HG03039 (cell line): ENCODE data around the gene CELSR2.
"Not testable (repeated sequence)": the region's sequence is repeated elsewhere in the genome, so short reads cannot be mapped to it uniquely, and the experiment has no call there.

Source experiments
- ATAC-seq: cut with Tn5 transposase; IDR thresholded peaks from one replicate; pipeline ENCODE4 v1.9.1; 2021; ENCODE audit warnings: mild to moderate bottlenecking, moderate library complexity; ENCODE audit not compliant: unreplicated experiment

CELSR2 gene

GRCh38 chr1:109274533-109275476 is 25.5 kb downstream of the CELSR2 start:
- no peak for ATAC-seq

- no peak for ATAC-seq
These were observed 26.5 kb downstream of the CELSR2 start for GRCh38 chr1:109275706-109276345.

GRCh38 chr1:109277434-109278204 is 28.3 kb downstream of the CELSR2 start:
- ATAC-seq = peak; percentile 66

- no peak for ATAC-seq
These were observed 30.4 kb downstream of the CELSR2 start for GRCh38 chr1:109279615-109280278.

GRCh38 chr1:109280862-109281261 is 31.5 kb downstream of the CELSR2 start:
- ATAC-seq = no peak

- no peak for ATAC-seq
These were observed 32.5 kb downstream of the CELSR2 start for GRCh38 chr1:109281680-109282496.

- ATAC-seq = no peak
These were observed 33.2 kb downstream of the CELSR2 start for GRCh38 chr1:109282497-109282951.

- peak; percentile 95 for ATAC-seq
These were observed 33.8 kb downstream of the CELSR2 start, which contains the start of gene PSRC1 for GRCh38 chr1:109282952-109283747. Gene PSRC1 (minus strand): TSS chr1:109283145.

GRCh38 chr1:109283748-109284600 is 34.6 kb downstream of the CELSR2 start:
- no peak for ATAC-seq

- not testable (repeated sequence) for ATAC-seq
These were observed 37.4 kb downstream of the CELSR2 start for GRCh38 chr1:109286762-109287161.

- ATAC-seq = no peak
These were observed 40.8 kb downstream of the CELSR2 start for GRCh38 chr1:109290137-109290536.

GRCh38 chr1:109290998-109291397 is 41.7 kb downstream of the CELSR2 start:
- ATAC-seq = no peak

- no peak for ATAC-seq
These were observed 43.0 kb downstream of the CELSR2 start for GRCh38 chr1:109292364-109292763.

GRCh38 chr1:109293026-109293425 is 43.7 kb downstream of the CELSR2 start:
- ATAC-seq = no peak

GRCh38 chr1:109294481-109294880 is 45.1 kb downstream of the CELSR2 start:
- no peak for ATAC-seq

GRCh38 chr1:109295712-109296415 is 46.5 kb downstream of the CELSR2 start:
- no peak for ATAC-seq

- no peak for ATAC-seq
These were observed 47.4 kb downstream of the CELSR2 start for GRCh38 chr1:109296782-109297181.
